Cerebellar nuclear complex (tissue), 1 donor: ENCODE measurements around the gene CFI.
"Not testable (repeated sequence)": the region's sequence is repeated elsewhere in the genome, so short reads cannot be mapped to it uniquely, and the experiment has no call there.

Experiments used
- DNase-seq, 2 experiments: peaks; one replicate each; lab custom pipeline; 2025; lab: John Stamatoyannopoulos, UW

The CFI gene

DNA sequence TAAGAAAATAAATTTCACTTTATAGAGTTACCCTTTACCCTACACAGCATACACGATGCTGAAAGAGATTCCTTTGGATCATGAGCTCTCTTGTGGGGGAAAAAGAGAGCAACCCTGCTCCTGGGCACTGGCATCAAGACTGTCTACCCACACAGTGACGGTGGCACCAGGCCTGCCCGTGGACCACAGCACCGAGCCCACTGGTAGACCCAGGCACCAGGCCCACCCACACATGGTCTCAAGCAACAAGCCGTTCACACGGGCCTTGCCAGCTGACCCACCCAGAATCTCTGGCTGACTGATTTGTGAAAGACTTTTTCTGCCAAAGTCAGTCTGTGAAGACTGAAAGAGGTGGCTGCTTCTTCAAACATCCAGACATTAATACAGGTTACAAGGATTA, 6.7 kb downstream of the CFI start:
- DNase-seq, result no peak

DNA sequence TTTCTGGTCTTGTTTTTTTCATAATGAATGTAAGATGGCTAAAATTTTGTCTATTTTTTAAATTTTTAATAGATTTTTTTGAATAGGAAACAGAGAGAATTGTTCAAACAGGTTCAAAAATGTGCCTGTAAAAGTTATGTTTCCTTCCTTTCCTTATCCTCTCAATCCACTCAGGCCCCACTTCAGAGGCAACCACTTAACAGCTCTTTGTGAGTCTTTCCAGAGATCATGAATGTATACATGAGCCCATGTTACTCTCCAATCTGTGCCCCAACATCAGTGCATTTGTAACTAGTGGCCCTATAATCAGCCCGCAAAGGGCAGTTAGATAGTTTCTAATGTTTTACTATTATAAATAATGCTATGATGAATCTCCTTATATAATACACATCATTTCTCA, 14.0 kb downstream of the CFI start:
- no peak for DNase-seq

DNA sequence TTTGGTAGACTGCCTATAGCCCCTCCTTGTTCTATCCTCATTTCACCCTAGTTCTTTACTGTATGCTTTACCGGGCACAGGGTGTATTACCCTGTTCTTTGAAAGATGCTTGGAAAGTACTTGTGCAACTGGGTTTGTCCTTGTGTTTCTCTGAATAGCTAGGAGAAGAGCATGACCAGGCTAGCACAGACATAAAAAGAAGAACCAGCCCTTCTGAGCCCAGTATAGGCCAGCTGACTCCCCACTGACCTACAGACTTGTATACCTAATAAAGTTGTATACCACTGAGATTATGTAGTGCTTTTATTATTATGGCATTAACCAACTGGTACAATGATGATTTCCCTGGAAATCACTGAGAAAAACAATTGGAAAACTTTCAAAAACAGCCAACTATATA, 15.0 kb downstream of the CFI start:
- no peak for DNase-seq

DNA sequence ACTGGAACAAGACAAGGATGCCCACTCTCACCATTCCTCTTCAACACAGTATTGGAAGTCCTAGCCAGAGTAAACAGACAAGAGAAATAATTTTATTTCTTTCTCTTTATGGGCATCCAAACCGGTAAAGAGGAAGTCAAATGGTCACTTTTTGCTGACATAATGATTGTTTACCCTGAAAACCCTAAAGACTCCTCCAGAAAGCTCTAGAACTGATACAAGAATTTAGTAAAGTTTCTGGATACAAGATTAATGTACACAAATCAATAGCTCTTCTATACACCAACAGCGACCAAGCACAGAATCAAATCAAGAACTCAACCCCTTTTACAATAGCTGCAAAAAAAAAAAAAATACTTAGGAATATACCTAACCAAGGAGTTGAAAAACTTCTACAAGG, 19.7 kb downstream of the CFI start:
- not testable (repeated sequence) for DNase-seq

DNA sequence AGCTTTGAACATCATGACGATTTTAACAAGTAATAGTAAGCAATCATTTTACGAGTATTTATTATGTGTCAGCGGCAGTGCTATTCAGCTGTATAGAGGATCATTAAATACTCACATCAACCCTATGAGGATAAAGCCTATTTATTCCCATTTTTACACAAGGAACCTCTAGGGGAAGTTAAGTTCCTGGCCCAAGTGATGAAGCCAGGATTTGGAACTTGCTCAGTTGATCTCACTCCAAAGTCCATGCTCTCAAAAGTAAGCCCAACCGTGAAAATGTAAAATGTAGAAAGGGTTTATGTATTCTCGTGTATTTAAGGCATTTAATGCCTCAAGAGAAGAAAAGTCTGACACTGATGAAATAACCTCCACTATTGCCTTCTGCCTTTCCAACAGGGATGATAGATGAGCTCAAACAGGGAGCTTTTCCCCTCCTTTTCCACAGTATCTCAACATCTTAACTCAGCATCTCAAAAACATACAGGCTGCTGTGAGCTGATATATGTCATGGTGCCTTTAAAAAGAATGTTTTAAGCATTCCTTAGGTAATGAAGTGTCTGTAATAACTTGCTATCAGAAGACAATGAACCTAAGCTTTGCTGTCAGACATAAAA, 36.9 kb downstream of the CFI start:
- no peak for DNase-seq

DNA sequence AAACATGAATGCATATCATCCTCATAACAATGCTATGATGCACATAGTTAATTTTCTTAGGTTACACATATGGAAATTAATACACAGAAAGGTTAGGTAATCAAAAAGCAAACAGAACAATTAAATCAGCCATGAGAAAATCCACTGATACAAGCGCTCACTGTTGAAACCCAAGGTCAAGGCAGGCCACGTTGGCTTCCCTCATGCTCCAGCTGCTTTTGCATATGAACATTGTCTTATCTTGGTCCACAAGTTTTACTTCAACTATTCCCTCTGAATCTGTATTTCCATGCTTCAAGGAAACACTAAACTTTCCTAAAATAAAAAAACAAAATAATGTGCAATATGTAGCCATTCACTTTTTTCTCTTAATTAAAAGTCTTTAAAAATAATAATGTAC, 37.4 kb downstream of the CFI start:
- DNase-seq, result no peak

DNA sequence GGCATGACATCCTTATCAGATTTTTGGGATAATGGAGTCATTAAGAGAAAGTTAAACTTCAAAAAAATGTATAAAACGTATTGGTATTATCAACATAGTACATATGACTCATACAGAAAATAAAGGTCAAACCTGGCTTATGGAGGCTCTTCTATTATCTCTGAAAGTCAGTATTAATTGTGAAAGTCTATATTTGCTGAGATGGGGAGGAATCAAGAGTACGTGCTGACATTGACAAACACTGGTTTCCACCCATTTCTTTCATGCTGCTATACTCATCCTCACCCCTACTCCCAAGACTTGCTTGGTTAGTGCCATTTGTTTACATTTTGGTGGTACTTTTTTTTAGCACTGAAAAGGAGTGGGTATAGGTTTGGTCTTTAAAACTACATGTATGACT, 41.1 kb downstream of the CFI start:
- DNase-seq, result no peak

DNA sequence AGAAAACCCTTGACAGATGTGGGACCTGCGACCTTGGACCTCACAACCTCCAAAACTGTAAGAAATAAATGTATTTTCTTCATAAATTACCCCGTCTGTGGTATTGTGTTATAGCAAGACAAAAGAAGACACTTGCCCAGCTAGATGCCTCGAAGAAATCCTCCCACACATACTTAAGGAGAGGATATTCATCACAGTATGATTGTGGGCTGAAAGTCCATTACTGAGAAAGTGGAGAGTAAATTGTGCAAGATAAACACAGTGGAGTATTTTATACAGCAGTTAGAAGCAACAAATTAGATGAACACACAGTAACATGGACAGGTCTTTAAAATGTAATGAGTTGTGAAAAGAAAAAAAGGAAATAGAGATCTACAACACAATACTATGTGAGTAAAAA, 46.1 kb downstream of the CFI start:
- DNase-seq, result no peak

DNA sequence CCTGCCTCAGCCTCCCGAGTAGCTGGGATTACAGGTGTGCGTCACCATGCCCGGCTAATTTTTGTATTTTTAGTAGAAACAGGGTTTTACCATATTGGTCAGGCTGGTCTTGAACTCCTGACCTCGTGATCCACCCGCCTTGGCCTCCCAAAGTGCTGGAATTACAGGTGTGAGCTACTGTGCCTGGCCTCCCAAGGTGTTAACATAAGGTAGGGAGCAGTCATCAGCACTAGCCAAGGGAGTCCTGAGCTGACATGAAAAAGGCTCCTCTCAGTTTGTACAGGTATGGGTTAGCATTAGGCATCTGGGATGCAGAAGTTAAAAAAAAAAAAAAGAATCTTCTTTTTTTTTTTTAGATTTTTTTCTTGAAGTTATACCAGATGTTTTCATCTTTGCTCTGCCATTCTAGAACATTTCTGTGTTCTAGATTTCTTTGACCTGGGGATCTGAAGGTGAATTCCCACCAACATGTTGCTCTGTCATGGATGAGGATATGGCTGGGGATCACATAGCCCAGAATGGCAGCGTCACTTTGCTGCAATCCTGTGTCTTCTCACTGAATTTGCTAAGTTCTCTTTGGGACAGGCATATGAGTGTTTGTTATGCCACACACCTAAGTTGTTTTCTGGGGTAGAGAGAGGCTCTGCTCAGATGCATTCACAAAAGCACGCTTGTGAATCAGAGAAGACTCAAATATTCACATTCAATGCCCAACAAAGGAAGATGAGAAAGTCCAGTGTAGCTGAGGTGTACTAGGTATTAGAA, 47.5 kb downstream of the CFI start:
- no peak for DNase-seq

DNA sequence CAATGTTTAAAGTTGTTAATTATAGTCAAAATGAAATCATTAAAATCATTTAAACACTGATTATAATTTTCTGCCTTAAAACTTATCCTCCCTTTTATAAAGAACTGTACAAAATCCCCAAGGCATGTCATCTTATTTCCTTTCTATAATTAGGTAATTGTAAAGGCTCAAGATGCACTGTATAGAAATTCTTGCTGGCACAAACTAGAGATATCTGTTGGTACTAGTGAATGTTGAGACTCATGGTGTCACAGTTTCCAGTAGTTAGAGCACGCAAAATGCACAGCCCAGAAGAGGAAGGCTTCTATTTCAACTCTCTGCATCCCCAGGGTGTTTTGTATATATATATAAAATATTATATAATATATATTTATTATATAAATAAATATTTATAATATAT, 49.3 kb downstream of the CFI start:
- DNase-seq, result no peak

DNA sequence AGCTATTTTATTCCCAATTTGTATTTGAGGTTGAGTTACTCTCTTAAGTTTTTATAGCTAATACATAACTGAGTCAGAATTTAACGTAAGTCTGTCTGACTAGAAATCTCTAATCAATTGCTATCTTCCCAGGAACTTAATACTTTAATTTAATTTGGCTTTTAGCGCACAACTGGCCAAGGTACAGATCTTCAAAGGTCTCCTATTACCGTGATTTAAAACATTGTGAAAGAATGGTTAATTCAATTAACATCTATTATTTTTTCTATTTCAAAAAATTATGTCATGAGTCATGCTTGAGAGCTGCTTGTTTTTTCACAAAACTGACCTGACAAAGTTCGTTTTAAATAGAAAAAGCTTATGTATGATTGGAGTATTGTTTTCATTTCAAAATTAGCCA, 49.9 kb downstream of the CFI start:
- no peak for DNase-seq

DNA sequence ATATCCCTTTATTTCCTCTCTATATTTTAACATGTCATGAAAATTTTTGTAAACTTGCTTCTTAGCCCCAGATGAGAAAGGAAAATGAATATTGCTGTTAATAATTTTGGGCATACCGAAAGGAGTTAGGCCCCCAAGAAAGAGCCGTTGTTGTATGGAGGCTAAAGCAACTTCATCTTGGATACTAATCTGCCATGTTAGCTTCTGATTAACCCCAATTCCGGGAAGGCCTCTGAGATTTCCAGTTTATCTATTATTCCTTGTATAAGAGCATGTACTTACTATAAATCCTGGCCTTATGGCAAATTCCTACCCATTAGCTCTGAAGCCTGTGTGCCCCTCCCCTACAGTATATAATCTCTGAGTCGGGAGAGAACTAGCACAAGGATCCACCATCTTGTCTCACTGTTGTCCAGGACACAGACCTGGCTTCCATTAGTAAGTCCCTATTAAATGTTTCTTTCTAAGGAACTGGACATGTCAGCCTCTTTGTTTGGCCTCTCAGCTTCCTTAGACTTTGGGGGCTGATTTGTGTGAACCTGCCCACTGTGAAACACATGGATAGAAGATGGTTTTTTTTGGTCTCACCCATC, 51.1 kb downstream of the CFI start:
- DNase-seq, result no peak

DNA sequence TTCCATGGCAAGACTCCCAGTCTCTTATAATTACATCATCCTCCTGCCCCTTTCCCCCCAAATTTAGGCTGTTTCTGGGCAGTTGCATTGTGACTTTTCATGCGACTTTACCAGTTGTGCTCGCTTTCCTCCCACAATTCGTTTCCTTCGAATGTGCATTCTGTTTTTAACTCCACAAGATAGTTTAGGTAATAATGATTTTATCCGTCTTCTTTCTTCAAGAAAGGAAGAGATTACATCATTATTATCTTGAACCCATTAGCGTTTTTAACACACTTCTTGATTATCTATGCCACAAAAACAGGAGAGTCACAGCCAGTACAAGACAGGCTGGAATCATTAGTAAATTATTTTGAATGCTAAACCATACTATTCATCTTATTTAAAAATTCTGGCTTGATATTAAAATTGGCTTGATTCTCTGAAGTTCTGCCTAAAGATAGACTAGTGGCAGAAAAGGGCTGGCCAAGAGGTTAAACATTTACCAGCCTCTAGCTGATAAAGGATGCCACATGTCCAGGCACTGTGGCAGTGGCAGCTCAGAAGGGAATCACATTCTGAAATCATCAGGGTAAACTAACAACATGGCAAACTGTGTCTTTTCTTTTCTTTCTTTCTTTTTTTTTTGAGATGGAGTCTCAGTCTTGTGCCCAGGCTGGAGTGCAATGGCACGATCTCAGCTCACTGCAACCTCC, 52.3 kb downstream of the CFI start:
- DNase-seq, result no peak

DNA sequence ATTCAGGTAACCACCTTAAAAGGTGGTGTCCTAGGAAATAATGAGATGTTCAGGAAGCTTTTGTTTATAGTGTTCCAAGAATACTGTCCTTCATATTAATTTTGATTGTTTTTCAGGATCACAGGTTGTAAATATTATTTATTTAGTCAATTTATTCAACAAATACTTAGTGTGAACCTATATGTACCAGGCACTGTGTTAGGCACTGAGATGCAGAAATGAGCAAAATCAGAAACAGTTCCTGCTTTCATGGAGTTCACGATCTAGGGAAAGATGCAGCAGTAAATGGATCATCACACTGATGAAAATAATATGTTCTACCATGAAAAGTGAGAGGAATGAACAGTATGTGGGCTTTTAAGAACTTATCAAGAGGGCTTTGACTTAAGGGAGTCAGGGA, 53.7 kb downstream of the CFI start:
- no peak for DNase-seq

DNA sequence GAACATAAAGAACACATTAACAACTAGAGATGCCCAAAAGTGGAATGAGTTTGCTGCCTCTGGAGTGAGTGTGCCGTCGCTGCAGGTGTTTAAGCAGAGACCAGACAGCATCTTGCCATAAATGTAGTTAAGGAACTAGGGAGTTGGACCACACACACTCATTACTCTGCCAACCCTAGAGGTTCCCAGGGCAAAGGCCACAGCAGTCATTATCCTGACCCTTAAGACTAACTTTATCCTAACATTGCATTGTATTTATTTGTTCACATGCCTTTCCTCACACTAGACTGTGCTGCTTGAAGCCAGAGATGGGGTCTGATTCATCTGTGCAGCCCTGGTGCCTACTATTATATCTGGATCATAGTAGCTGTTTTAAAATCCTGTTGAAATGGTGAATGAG, 55.1 kb downstream of the CFI start:
- DNase-seq, result no peak

DNA sequence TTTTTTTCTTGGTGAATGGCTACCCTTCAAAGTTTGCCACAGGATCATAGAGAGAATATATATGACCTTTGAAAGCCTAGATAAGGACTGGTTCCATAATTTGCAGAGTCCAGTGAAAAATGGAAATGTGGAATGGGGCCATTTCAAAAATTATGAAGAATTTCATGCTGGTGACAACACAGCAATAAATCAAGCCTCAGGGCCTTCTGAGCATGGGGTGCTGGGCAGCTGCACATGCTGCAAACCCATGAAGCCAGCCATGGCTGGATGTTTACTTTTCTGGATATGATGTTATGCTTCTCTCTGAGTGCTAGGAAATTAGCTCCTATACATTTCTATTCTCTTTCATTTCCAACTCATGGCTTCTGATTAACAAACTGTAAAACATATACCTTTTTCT, 56.0 kb downstream of the CFI start:
- DNase-seq, result no peak

DNA sequence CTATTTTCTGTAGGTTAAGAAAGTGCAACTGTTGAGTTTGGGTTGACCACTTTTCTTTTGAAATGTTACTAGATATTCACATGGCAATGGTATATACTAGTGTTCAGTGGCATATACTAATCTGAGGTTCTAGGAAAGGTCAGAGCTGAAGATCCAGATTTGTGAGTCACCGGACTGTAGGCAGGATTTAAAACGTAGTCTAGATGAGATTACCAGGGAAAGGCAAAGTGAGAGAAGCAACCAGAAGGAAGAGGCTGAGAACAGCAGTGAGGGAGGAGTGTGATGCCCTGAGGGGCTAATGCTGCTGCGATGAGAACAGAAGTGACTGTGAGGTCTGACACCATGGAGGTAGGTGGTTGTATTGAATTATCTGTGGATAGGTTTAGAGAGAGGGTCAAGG, 62.3 kb downstream of the CFI start:
- no peak for DNase-seq

DNA sequence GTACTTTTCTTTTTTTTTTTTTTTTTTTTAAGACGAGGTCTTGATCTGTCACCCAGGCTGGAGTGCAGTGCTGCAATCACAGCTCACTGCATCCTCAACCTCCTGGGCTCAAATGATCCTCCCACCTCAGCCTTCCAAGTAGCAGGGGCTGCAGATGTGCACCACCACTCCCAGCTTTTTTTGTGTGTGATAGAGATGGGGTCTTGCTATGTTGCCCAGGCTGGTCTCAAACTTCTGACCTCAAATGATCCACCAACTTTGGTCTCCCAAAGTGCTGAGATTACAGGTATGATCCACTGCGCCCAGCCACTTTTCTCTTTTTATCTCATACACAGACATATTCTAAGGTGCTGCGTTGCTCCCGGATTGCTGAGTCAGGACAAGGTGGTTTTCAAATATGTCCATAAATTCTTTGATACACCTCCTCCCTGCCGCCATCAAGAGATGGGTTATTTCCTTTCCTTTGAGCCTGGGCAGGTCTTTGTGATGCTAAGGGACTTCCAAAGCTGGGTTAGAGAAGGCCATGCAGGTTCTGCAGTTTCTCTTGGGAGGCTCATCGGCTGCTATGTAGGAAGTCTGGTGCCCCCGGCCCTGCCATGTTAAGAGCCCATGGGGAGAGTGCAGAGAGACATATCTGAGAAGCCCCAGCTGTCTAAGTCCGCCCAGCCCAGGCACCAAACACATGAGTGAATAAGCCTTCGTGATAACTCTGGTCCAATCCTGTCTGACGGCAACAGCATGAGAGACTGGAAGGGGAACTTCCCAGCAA, 63.5 kb downstream of the CFI start:
- no peak for DNase-seq

DNA sequence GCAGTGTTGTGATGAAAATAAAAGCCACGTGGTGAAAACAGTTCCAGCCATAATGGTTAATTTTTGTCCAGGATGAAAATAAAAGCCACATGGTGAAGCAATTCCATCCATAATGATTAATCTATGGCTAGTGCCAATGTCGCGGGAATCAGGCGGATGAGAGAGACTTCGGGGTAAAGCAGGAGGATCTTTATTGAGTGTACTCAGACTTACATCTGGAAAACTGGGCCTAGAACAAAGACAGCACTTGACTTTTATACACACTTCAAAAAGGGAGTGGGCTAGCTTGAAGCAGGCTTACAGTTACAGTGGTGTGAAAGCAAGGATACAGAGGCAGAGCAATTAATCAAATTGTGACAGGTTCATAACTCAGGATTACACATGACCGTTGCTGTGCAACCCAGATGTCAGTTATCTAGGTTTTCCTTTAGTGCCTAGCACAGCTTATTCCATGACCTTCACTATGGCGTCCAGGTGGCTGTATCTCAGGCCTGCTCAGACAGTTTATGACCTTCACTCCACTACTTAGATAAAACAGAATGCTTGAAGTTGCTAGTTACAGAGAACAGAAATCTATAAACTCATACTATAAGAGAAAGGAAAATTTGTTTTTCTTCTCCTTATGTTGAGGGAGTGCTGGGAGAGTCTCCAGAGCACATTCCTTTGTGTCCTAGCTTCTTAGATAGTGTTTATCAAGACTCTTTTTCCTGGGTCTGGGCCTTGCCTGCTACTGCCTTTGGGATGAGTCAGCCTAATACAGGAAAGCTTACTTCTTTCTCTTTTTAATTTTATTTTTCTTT, 66.0 kb downstream of the CFI start:
- no peak for DNase-seq

DNA sequence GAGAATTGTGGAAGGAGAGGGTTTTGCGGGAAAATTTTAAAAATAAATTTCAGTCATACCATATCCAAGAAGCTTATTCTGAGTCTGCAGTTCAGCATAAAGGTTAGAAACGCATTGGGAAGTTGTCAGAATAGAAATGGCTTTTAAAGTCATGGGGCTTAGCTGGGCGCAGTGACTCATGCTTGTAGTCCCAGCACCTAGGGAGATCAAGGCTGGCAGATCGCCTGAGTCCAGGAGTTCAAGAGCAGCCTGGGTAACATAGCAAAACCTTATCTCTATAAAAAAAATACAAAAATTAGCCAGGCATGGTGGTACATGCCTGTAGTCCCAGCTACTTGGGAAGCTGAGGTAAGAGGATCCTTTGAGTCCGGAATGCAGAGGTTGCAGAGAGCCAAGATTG, 68.1 kb downstream of the CFI start:
- no peak for DNase-seq
